ENCODE results near the gene HNRNPL. TPM values are rescaled to one million over a fixed set of nuclear protein-coding genes. Genes with fewer than 3 reads are reported as not detected.

The HNRNPL gene
- total and polyA plus RNA-seq, 2 of the 8 experiments (the other 6 are each of a cell fraction or from before 2014, with no cell fraction given): 404 to 779 TPM

- no peak overlapping the region for H2BK20ac ChIP-seq (ENCODE audit: low read length)
- H3K9ac ChIP-seq (replicated peaks in 1 of 4; ENCODE audit: extremely low read depth in 1 of 4, low read depth in 3 of 4, low read length in 3 of 4): no peak overlapping the region
- ChIA-PET POLR2A (ENCODE audit: partially characterized antibody) (interaction anchor here (1.2 to 3.4 kb wide), 4 partner anchors 11 to 46 kb away, joined by 3 to 30 read pairs (median 8); partner anchors contain the start of genes HNRNPL, MRPS12, NFKBIB and SARS2), CTCF (ENCODE audit: partially characterized antibody) (interaction anchor here (0.6 to 5.9 kb wide), 14 partner anchors 8 to 400 kb away, joined by 3 to 97 read pairs (median 6); partner anchors contain the start of genes NFKBIB, RINL and SIRT2)
- no peaks in the 10 kb centered on the region for H3K79me2 ChIP-seq (ENCODE audit: control insufficient read depth in 1 of 2, insufficient read depth in 2 of 2, low read length in 2 of 2)
- H2BK5ac ChIP-seq (ENCODE audit: low read depth, low read length): no peak overlapping the region
- no peak overlapping the region for H2BK12ac ChIP-seq (ENCODE audit: low read depth, low read length)
- H3K4me1 ChIP-seq (replicated peaks in 1 of 4; ENCODE audit: control insufficient read depth in 3 of 4, insufficient read depth in 4 of 4, low read length in 3 of 4): no peaks in the 10 kb centered on the region
- H3K9me3 ChIP-seq (ENCODE audit: insufficient read depth in 2 of 2, low read depth in 1 of 2, low read length in 1 of 2): no peaks in the 10 kb centered on the region
- no peak overlapping the region for H2BK120ac ChIP-seq (replicated peaks; ENCODE audit: low read depth, low read length)
- no peaks in the 10 kb centered on the region for H3K79me1 ChIP-seq (ENCODE audit: low read depth, low read length)
- DNase-seq (ENCODE audit: low read depth in 1 of 2, low spot score in 2 of 2) (no peak), FAIRE-seq (no peak)
- TF ChIP-seq SP2 (IDR thresholded peaks at IDR 0.05; ENCODE audit: low read length): no peak
- no peak for TF ChIP-seq PHF8 (conservative IDR thresholded peaks at IDR 0.05; ENCODE audit: low read depth, low read length)
- H3K56ac ChIP-seq (replicated peaks; ENCODE audit: insufficient read length, low read depth, low read length): no peak overlapping the region
- H3K14ac ChIP-seq (ENCODE audit: insufficient read length): no peak overlapping the region
- H3K18ac ChIP-seq (ENCODE audit: extremely low read depth, low read length): no peak overlapping the region
- H3K36me3 ChIP-seq (ENCODE audit: control insufficient read depth in 2 of 4, insufficient read depth in 4 of 4, low read length in 3 of 4): no peaks in the 10 kb centered on the region
- H3K4me2 ChIP-seq (ENCODE audit: insufficient read depth in 1 of 2, low read depth in 2 of 2, low read length in 2 of 2): no peak overlapping the region
- no peak overlapping the region for H4K8ac ChIP-seq (ENCODE audit: extremely low read depth, insufficient read depth, low read length)
- WGBS, 2 experiments (ENCODE audit: extremely low coverage in 1 of 2, insufficient coverage in 1 of 2, insufficient read length in 1 of 2, insufficient replicate concordance in 2 of 2, low coverage in 1 of 2, low lambda C conversion rate in 2 of 2, missing lambda C conversion rate in 1 of 2): 94% methylated on average over 16 of the region's 17 CpGs; no CpG with 5 or more reads in 1 of the 2 experiments
- no peak overlapping the region for H4K5ac ChIP-seq (ENCODE audit: insufficient read length, low read depth, low read length)
- H4K91ac ChIP-seq (replicated peaks; ENCODE audit: insufficient read length, low read length): no peak overlapping the region
- H3K27ac ChIP-seq (ENCODE audit: low read depth, low read length): no peak overlapping the region
- H3K4ac ChIP-seq (replicated peaks; ENCODE audit: insufficient read length, low read depth, low read length): no peak overlapping the region
- H2AFZ ChIP-seq (ENCODE audit: low read length): no peak overlapping the region
- H2BK15ac ChIP-seq (ENCODE audit: low read length): no peak overlapping the region
- H3K27me3 ChIP-seq (replicated peaks in 1 of 4; ENCODE audit: control insufficient read depth in 3 of 4, extremely low read depth in 1 of 4, insufficient read depth in 3 of 4, low read length in 3 of 4): no peaks in the 10 kb centered on the region
- H2AK5ac ChIP-seq (ENCODE audit: low read depth, low read length): no peak overlapping the region
- H3K23me2 ChIP-seq (ENCODE audit: low read depth, low read length): no peaks in the 10 kb centered on the region
- H3K23ac ChIP-seq (ENCODE audit: insufficient read length): no peak overlapping the region
- no peak overlapping the region for H3K4me3 ChIP-seq (ENCODE audit: extremely low read depth in 1 of 4, insufficient read depth in 2 of 4, low read depth in 3 of 4, low read length in 4 of 4)
- peaks cover 0 to 2% of the 10 kb centered on the region in 2 experiments for H4K20me1 ChIP-seq (replicated peaks in 1 of 2; ENCODE audit: control insufficient read depth in 1 of 2, insufficient read depth in 2 of 2, low read length in 2 of 2)
Measured at GRCh38 chr19:38888876-38889275, 39.1 kb upstream of the HNRNPL start.

All from H1 (cell line).